Neural progenitor cell (in vitro differentiated cells): ENCODE data around the gene USP34. TPM values are rescaled to one million over a fixed set of nuclear protein-coding genes. Genes with fewer than 3 reads are reported as not detected.

Experiments used
- DNase-seq: peaks from one replicate; pipeline ENCODE4 v3.0.0-alpha.2; 2016; ENCODE audit warnings: low spot score
- H2AFZ ChIP-seq: fragments of 200-600 bp; sonication (generic); replicated peaks from 2 replicates; pipeline ENCODE4 v1.6.1; 2016; ENCODE audit warnings: antibody characterized with exemption
- H3F3A ChIP-seq: fragments of 200-600 bp; sonication (generic); 2 replicates; pipeline ENCODE4 v1.6.1; 2016; ENCODE audit warnings: antibody characterized with exemption, low read depth
- H3K27ac ChIP-seq: fragments of 200-600 bp; sonication (generic); 2 replicates; pipeline ENCODE4 v1.5.1; 2016; ENCODE audit warnings: mild to moderate bottlenecking
- H3K27me3 ChIP-seq: fragments of 200-600 bp; sonication (generic); 2 replicates; pipeline ENCODE4 v1.6.1; 2016; ENCODE audit warnings: mild to moderate bottlenecking, moderate library complexity
- H3K36me3 ChIP-seq: fragments of 200-600 bp; sonication (generic); 2 replicates; pipeline ENCODE4 v1.5.1; 2016
- H3K4me1 ChIP-seq: fragments of 200-600 bp; sonication (generic); 2 replicates; pipeline ENCODE4 v1.6.1; 2016; ENCODE audit warnings: mixed run types
- H3K4me2 ChIP-seq: fragments of 200-600 bp; sonication (generic); 2 replicates; pipeline ENCODE4 v1.6.1; 2016
- H3K4me3 ChIP-seq: fragments of 200-600 bp; sonication (generic); 2 replicates; pipeline ENCODE4 v1.5.1; 2016
- H3K79me2 ChIP-seq: fragments of 200-600 bp; sonication (generic); 2 replicates; pipeline ENCODE4 v1.6.1; 2016; ENCODE audit warnings: low read depth
- H3K9ac ChIP-seq: fragments of 200-600 bp; sonication (generic); 2 replicates; pipeline ENCODE4 v1.6.1; 2016
- H3K9me3 ChIP-seq: fragments of 200-600 bp; sonication (generic); 2 replicates; pipeline ENCODE4 v1.5.1; 2016; ENCODE audit warnings: low read depth
- H4K20me1 ChIP-seq: fragments of 200-600 bp; sonication (generic); 2 replicates; pipeline ENCODE4 v1.6.1; 2016; ENCODE audit warnings: low read depth
- H3K27ac Mint-ChIP-seq: 3 replicates; pipeline ENCODE4 v1.8.0; 2021; ENCODE audit warnings: mixed read lengths
- H3K27me3 Mint-ChIP-seq: 2 replicates; pipeline ENCODE4 v1.8.0; 2022; ENCODE audit warnings: low read depth, mild to moderate bottlenecking, inconsistent platforms, moderate library complexity, mixed read lengths; ENCODE audit not compliant: insufficient read depth
- H3K36me3 Mint-ChIP-seq: 3 replicates; pipeline ENCODE4 v1.8.0; 2021; ENCODE audit warnings: mixed read lengths
- H3K4me1 Mint-ChIP-seq: 3 replicates; pipeline ENCODE4 v1.8.0; 2021; ENCODE audit warnings: mixed read lengths
- H3K4me3 Mint-ChIP-seq: 3 replicates; pipeline ENCODE4 v1.8.0; 2021; ENCODE audit warnings: mild to moderate bottlenecking, moderate library complexity, mixed read lengths
- H3K9me3 Mint-ChIP-seq: 3 replicates; pipeline ENCODE4 v1.8.0; 2020; ENCODE audit warnings: mixed read lengths
- CTCF ChIP-seq: fragments of 200-600 bp; sonication (generic); IDR thresholded peaks from 2 replicates; pipeline ENCODE4 v1.5.1; 2017; ENCODE audit warnings: antibody characterized with exemption, mild to moderate bottlenecking
- EZH2 ChIP-seq: fragments of 200-600 bp; sonication (generic); IDR thresholded peaks from 2 replicates; pipeline ENCODE4 v1.6.1; 2017; ENCODE audit warnings: antibody characterized with exemption, mild to moderate bottlenecking, moderate library complexity
- EZH2phosphoT487 ChIP-seq: fragments of 200-600 bp; sonication (generic); IDR thresholded peaks from 2 replicates; pipeline ENCODE4 v1.6.1; 2017; ENCODE audit warnings: antibody characterized with exemption
- total RNA-seq: library from RNA; depleted of rRNA; stranded (reverse); fragments of >200 nt; gene quantifications from 2 replicates; pipeline ENCODE4 v1.2.3, GENCODE V29; 2015; ENCODE audit warnings: low replicate concordance

The USP34 gene
- total RNA-seq, 1 donor from 2014 or later = 162 TPM

GRCh38 chr2:61454383-61454782, 16.5 kb downstream of the USP34 start:
- H3K4me1 ChIP-seq = no peaks in the 10 kb centered on the region
- TF ChIP-seq EZH2 (no peak), EZH2phosphoT487 (no peak), CTCF (no peak)
- H3K9ac ChIP-seq = no peak overlapping the region
- Mint-ChIP-seq H3K4me3 (no peak overlapping the region), H3K9me3 (peaks cover 21% of the 10 kb centered on the region), H3K36me3 (peaks cover 31% of the 10 kb centered on the region), H3K27ac (no peak overlapping the region), H3K4me1 (peaks cover 5% of the 10 kb centered on the region), H3K27me3 (no peaks in the 10 kb centered on the region)
- H3K4me3 ChIP-seq = no peak overlapping the region
- H4K20me1 ChIP-seq = peaks cover 64% of the 10 kb centered on the region
- no peaks in the 10 kb centered on the region for H3K9me3 ChIP-seq
- H2AFZ ChIP-seq = no peak overlapping the region
- no peak for DNase-seq
- no peaks in the 10 kb centered on the region for H3F3A ChIP-seq
- H3K4me2 ChIP-seq = no peak overlapping the region
- no peaks in the 10 kb centered on the region for H3K36me3 ChIP-seq
- no peak overlapping the region for H3K27ac ChIP-seq
- no peaks in the 10 kb centered on the region for H3K27me3 ChIP-seq
- peaks cover 99% of the 10 kb centered on the region for H3K79me2 ChIP-seq

DNA sequence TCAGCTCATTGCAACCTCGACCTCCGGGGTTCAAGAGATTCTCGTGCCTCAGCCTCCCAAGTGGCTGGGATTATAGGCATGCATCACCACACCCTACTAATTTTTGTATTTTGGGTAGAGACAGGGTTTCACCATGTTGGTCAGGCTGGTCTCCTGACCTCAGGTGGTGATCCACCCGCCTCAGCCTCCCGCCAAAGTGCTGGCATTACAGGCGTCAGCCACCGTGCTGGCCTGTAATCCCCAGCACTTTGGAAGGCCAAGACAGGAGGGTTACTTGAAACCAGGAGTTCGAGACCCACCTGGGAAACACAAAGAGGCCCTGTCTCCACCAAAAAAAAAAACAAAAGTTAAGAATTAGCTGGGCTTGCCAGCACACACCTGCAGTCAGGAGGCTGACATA, 18.5 kb downstream of the USP34 start:
- Histone ChIP-seq H3K9ac (no peak overlapping the region), H3K4me3 (no peak overlapping the region), H2AFZ (no peak overlapping the region), H3K4me2 (no peak overlapping the region), H4K20me1 (peaks cover 51% of the 10 kb centered on the region), H3K27ac (no peak overlapping the region), H3K9me3 (no peaks in the 10 kb centered on the region), H3K79me2 (peaks cover 99% of the 10 kb centered on the region), H3K36me3 (no peaks in the 10 kb centered on the region), H3K27me3 (no peaks in the 10 kb centered on the region), H3F3A (no peaks in the 10 kb centered on the region), H3K4me1 (no peaks in the 10 kb centered on the region)
- Mint-ChIP-seq H3K9me3 (peaks cover 24% of the 10 kb centered on the region), H3K27ac (no peak overlapping the region), H3K4me3 (no peak overlapping the region), H3K4me1 (no peaks in the 10 kb centered on the region), H3K36me3 (peaks cover 42% of the 10 kb centered on the region), H3K27me3 (no peaks in the 10 kb centered on the region)
- no peak for DNase-seq
- TF ChIP-seq EZH2phosphoT487 (no peak), CTCF (no peak), EZH2 (no peak)

GRCh38 chr2:61451178-61451577, 19.7 kb downstream of the USP34 start:
- no peak overlapping the region for H3K27ac ChIP-seq
- no peak for DNase-seq
- H3K27me3 Mint-ChIP-seq = no peaks in the 10 kb centered on the region
- H3K27ac Mint-ChIP-seq = no peak overlapping the region
- no peak overlapping the region for H3K9ac ChIP-seq
- peaks cover 47% of the 10 kb centered on the region for H4K20me1 ChIP-seq
- no peak overlapping the region for H3K4me3 Mint-ChIP-seq
- TF ChIP-seq EZH2 = no peak
- TF ChIP-seq CTCF = no peak
- no peak for TF ChIP-seq EZH2phosphoT487
- H3K4me3 ChIP-seq = no peak overlapping the region
- no peaks in the 10 kb centered on the region for H3K4me1 Mint-ChIP-seq
- no peaks in the 10 kb centered on the region for H3K4me1 ChIP-seq
- no peak overlapping the region for H2AFZ ChIP-seq
- H3K9me3 Mint-ChIP-seq = peaks cover 28% of the 10 kb centered on the region
- peaks cover 45% of the 10 kb centered on the region for H3K36me3 Mint-ChIP-seq
- H3K9me3 ChIP-seq = no peaks in the 10 kb centered on the region
- H3K36me3 ChIP-seq = no peaks in the 10 kb centered on the region
- no peaks in the 10 kb centered on the region for H3F3A ChIP-seq
- H3K4me2 ChIP-seq = no peak overlapping the region
- H3K27me3 ChIP-seq = no peaks in the 10 kb centered on the region
- H3K79me2 ChIP-seq = peaks cover 99% of the 10 kb centered on the region
